Measurements from ENCODE around the gene SASH3.

SASH3 gene

DNA sequence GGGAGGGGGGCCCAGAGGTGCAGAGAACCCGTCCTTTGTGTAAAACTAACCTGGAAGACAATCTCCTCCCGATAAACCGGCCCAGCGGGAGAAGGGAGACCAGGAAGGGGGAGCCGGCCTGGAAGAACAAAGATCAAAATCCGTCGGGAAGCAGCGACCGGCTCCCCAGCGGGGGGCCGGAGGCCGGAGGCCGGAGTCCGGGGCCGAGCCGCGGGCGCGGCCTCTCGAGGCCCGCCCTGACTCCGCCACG lies 63.4 kb downstream of the SASH3 start:
- peaks cover 3% of the 10 kb centered on the region for H3K9me3 Mint-ChIP-seq
- peaks cover 5% of the 10 kb centered on the region for H3K27me3 Mint-ChIP-seq (ENCODE audit: low read depth)
- TF ChIP-seq, protein P1, sequence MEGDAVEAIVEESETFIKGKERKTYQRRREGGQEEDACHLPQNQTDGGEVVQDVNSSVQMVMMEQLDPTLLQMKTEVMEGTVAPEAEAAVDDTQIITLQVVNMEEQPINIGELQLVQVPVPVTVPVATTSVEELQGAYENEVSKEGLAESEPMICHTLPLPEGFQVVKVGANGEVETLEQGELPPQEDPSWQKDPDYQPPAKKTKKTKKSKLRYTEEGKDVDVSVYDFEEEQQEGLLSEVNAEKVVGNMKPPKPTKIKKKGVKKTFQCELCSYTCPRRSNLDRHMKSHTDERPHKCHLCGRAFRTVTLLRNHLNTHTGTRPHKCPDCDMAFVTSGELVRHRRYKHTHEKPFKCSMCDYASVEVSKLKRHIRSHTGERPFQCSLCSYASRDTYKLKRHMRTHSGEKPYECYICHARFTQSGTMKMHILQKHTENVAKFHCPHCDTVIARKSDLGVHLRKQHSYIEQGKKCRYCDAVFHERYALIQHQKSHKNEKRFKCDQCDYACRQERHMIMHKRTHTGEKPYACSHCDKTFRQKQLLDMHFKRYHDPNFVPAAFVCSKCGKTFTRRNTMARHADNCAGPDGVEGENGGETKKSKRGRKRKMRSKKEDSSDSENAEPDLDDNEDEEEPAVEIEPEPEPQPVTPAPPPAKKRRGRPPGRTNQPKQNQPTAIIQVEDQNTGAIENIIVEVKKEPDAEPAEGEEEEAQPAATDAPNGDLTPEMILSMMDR (IDR thresholded peaks at IDR 0.05; ENCODE audit: unreplicated experiment in 3 of 3) = no peak
- peaks cover 30% of the 10 kb centered on the region for H3K4me1 Mint-ChIP-seq
- H3K36me3 Mint-ChIP-seq (ENCODE audit: low read depth) = peaks cover 11% of the 10 kb centered on the region
- H3K4me3 Mint-ChIP-seq = peak overlapping the region; percentile 91 to 95 (median 92)
- H3K27ac Mint-ChIP-seq = peak overlapping the region in 2 of 3 experiments; percentile 14 to 76

DNA sequence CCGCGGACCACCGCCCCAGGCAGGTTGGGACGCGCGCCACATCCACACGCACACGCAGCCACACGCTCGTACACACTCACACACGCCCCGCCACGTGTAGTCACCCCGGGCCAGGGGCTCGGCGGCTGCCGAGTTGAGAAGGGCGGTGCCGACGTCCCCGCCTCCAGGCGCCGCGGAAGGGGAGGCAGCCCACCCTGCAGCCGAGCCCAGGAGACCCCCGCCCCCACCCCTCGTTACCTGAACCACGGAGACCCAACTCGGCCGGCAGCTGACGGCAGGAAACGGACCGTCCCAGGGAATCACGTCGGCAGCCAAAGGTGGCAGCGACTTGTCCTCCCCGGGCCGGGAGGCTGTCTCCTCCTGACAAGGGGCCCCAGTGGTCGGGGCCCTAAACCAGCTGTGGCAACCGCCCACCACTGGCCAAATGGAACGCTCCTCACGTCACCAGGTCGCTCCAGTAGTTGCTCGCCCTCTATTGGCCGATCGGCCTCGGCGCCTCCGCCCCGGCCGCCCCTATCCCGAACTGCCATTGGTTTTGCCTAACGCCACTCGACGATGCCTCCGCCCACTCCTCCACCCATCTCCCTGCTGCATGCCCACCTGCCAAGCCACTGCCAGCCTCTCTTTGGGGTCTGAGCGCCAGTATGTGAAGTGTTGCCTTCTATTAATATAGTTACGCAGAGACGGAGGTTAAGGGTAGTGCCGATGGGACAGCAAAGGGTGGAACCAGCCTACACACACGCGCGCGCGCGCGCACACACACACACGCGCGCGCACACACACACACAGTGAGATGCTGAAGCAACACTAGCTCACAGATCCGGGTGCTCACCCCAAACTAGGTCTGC lies 63.9 kb downstream of the SASH3 start, which contains the start of gene ZDHHC9:
Gene ZDHHC9, minus strand, starts transcription at position 428 of the 848 bp plus-strand sequence. CDS start 1,941 bp downstream, outside the sequence.
- Mint-ChIP-seq H3K27me3 (ENCODE audit: low read depth) (peaks cover 5% of the 10 kb centered on the region), H3K9me3 (peaks cover 8% of the 10 kb centered on the region), H3K27ac (peak within 1 kb of the TSS; percentile 23 to 82 (median 53)), H3K4me3 (peak within 1 kb of the TSS; percentile 91 to 95 (median 92)), H3K36me3 (ENCODE audit: low read depth) (peaks cover 11% of the 10 kb centered on the region), H3K4me1 (peaks cover 29% of the 10 kb centered on the region)
- TF ChIP-seq, protein P1 (IDR thresholded peaks at IDR 0.05; ENCODE audit: unreplicated experiment in 3 of 3) = no peak
